ENCODE results near the gene ARID3A.

Gene ARID3A

GRCh38 chr19:958967-959855 is 33.4 kb downstream of the ARID3A start:
- TF ChIP-seq GATA1 (IDR thresholded peaks at IDR 0.05; ENCODE audit: low read depth, low read length) (no peak), POLR2A (IDR thresholded peaks at IDR 0.05; ENCODE audit: low read length) (no peak)
- peak in 1 of 2 experiments; percentile 53 for DNase-seq

GRCh38 chr19:960020-960419 is 34.2 kb downstream of the ARID3A start:
- DNase-seq: no peak
- TF ChIP-seq POLR2A (IDR thresholded peaks at IDR 0.05; ENCODE audit: low read length) (no peak), GATA1 (IDR thresholded peaks at IDR 0.05; ENCODE audit: low read depth, low read length) (no peak)

GRCh38 chr19:960601-960938 is 34.7 kb downstream of the ARID3A start:
- TF ChIP-seq GATA1 (IDR thresholded peaks at IDR 0.05; ENCODE audit: low read depth, low read length) (no peak), POLR2A (IDR thresholded peaks at IDR 0.05; ENCODE audit: low read length) (no peak)

GRCh38 chr19:961866-962620 is 36.2 kb downstream of the ARID3A start:
- TF ChIP-seq POLR2A (IDR thresholded peaks at IDR 0.05; ENCODE audit: low read length) (no peak), GATA1 (IDR thresholded peaks at IDR 0.05; ENCODE audit: low read depth, low read length) (no peak)
- peak; percentile 92 to 95 for DNase-seq

More at GRCh38 chr19:960601-960938, 34.7 kb downstream of the ARID3A start:
- no peak for DNase-seq

GRCh38 chr19:962683-963400 is 37.0 kb downstream of the ARID3A start:
- TF ChIP-seq GATA1 (IDR thresholded peaks at IDR 0.05; ENCODE audit: low read depth, low read length) (no peak), POLR2A (IDR thresholded peaks at IDR 0.05; ENCODE audit: low read length) (no peak)
- DNase-seq: no peak

GRCh38 chr19:963486-963951 is 37.7 kb downstream of the ARID3A start:
- no peak for DNase-seq
- no peak for TF ChIP-seq GATA1 (IDR thresholded peaks at IDR 0.05; ENCODE audit: low read depth, low read length)
- TF ChIP-seq POLR2A (IDR thresholded peaks at IDR 0.05; ENCODE audit: low read length): no peak

GRCh38 chr19:964116-964520 is 38.3 kb downstream of the ARID3A start:
- no peak for DNase-seq
- TF ChIP-seq POLR2A (IDR thresholded peaks at IDR 0.05; ENCODE audit: low read length) (no peak), GATA1 (IDR thresholded peaks at IDR 0.05; ENCODE audit: low read depth, low read length) (no peak)

- TF ChIP-seq POLR2A (IDR thresholded peaks at IDR 0.05; ENCODE audit: low read length) (no peak), GATA1 (IDR thresholded peaks at IDR 0.05; ENCODE audit: low read depth, low read length) (no peak)
- peak in 1 of 2 experiments; percentile 61 for DNase-seq
Measured at GRCh38 chr19:964761-965694, 39.2 kb downstream of the ARID3A start.

GRCh38 chr19:966485-967088 is 40.8 kb downstream of the ARID3A start:
- DNase-seq: peak in 1 of 2 experiments; percentile 32
- TF ChIP-seq POLR2A (IDR thresholded peaks at IDR 0.05; ENCODE audit: low read length): no peak
- no peak for TF ChIP-seq GATA1 (IDR thresholded peaks at IDR 0.05; ENCODE audit: low read depth, low read length)

- TF ChIP-seq POLR2A (IDR thresholded peaks at IDR 0.05; ENCODE audit: low read length) (no peak), GATA1 (IDR thresholded peaks at IDR 0.05; ENCODE audit: low read depth, low read length) (no peak)
- DNase-seq: peak; percentile 68 to 72
Measured at GRCh38 chr19:970695-971094, 44.9 kb downstream of the ARID3A start.

GRCh38 chr19:971795-972194 is 46.0 kb downstream of the ARID3A start:
- no peak for DNase-seq
- TF ChIP-seq POLR2A (IDR thresholded peaks at IDR 0.05; ENCODE audit: low read length): no peak
- no peak for TF ChIP-seq GATA1 (IDR thresholded peaks at IDR 0.05; ENCODE audit: low read depth, low read length)

- no peak for DNase-seq
- TF ChIP-seq GATA1 (IDR thresholded peaks at IDR 0.05; ENCODE audit: low read depth, low read length) (no peak), POLR2A (IDR thresholded peaks at IDR 0.05; ENCODE audit: low read length) (no peak)
Measured at GRCh38 chr19:972281-972680, 46.4 kb downstream of the ARID3A start.

All from erythroblast (primary cell).